Kidney tubule cell (primary cell): ENCODE measurements around the gene AIRE.
"Not testable (repeated sequence)": the region's sequence is repeated elsewhere in the genome, so short reads cannot be mapped to it uniquely, and the experiment has no call there.

ENCODE experiments used
- DNase-seq: peaks from one replicate; pipeline ENCODE4 v3.0.0-alpha.2; 2018; ENCODE audit warnings: low spot score

The AIRE gene

GRCh38 chr21:44285138-44285992, at the start of gene AIRE:
Gene AIRE (plus strand): TSS chr21:44285876. CDS start chr21:44286007, 131 bp downstream.
- DNase-seq = peak; percentile 68

DNA sequence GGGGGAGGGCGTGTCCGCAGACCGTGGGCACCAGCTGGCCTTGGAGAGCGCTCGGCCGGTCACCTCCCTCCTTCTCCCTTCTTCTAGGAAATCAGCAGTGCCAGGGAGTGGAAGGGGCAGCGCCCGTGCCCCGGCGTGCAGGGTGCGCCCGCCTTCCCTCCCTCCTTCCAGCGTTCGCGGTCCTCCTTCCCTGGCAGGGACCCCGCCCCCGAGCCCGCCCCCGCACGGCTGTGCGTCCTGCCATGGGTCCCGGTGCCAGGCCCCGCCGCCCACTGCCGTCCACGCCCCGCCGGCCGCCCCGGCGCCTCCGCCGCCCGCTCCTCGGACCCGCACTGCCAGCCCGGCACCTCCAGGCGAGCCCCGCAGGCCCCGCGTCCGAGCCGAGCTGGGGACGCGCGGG, 45.3 kb upstream of the AIRE start:
- not testable (repeated sequence) for DNase-seq

- not testable (repeated sequence) for DNase-seq
Measured at GRCh38 chr21:44240842-44241241, 44.8 kb upstream of the AIRE start, which contains the start of gene ICOSLG. Gene ICOSLG (minus strand): TSS chr21:44240943. CDS start chr21:44240817, 126 bp downstream.

DNA sequence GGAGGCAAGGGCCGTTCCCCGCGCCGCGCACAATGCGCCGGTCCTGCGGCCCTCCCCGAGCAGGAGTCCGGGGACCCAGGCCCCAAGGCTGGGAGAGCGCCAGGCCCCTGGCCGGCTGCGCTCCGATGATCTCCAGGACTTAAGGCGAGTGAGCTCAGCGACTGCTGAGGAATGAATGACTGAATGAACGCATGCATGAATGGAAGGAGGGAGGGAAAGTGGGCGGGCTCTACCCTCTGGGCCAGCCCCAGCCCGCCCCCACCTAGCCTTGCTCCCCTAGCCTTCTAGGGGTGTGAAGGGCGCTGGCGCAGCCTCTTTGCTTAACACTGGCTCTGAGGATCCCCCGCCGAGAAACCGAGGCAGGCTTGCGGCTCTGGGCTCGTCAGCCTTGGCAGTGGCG, 44.4 kb upstream of the AIRE start:
- not testable (repeated sequence) for DNase-seq

DNA sequence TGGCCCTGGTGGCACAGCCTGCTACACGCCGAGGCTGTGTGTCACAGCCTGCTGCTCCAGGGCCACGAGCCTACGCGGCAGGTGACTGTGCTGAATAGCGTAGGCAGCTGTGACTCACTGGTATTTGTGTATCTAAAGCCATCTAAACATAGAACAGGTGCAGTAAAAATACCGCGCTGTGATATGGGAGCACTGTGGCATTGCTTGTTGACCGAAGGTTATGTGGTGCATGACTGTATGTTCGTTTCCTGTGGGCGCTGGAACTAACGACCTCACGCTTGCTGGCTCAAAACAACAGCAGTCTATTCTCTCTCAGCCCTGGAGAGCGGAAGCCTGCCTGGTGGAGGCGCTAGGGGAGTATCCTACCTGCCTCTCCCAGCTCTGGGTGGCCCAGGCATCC, 41.7 kb upstream of the AIRE start:
- not testable (repeated sequence) for DNase-seq

GRCh38 chr21:44247904-44248303, 37.8 kb upstream of the AIRE start:
- DNase-seq = not testable (repeated sequence)

DNA sequence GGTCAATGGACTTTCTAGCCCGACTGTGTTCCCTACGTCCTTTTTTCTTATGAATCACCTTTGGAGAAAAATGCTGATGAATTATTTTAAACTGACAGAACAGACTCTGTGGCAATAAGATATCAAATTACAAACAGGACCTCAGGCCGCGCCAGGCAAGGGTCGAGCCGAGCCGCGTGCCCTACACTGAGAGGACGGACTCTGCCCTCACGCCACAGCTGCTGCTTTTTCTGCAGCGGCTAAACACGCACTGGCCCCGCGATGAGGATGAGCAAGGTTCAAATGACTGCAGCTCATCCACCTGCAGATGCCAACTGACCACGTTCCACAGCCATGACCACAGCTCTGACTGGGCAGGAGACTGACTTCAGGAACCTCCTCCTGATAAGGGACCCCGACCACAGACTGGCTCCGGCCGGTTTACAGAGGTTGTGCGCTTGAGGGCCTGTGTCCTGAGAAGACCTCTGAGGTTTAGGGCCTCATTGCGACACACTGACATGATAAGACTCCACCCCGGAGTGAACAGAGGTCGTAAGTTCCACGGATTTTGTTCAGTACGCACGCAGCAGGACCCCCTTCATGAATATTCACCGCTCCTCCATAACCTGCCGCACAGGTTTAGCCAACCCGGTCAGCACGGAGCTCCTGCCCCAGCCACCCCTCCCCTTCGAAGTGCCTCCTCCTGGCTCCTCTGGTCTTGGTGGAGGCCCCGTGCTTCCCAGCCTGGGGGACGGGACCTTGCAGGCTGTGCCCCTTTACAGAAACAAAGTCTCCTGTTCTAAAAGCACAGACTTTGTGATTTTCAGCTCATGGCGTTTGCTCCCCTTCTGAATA, 36.3 kb upstream of the AIRE start:
- DNase-seq = not testable (repeated sequence)

DNA sequence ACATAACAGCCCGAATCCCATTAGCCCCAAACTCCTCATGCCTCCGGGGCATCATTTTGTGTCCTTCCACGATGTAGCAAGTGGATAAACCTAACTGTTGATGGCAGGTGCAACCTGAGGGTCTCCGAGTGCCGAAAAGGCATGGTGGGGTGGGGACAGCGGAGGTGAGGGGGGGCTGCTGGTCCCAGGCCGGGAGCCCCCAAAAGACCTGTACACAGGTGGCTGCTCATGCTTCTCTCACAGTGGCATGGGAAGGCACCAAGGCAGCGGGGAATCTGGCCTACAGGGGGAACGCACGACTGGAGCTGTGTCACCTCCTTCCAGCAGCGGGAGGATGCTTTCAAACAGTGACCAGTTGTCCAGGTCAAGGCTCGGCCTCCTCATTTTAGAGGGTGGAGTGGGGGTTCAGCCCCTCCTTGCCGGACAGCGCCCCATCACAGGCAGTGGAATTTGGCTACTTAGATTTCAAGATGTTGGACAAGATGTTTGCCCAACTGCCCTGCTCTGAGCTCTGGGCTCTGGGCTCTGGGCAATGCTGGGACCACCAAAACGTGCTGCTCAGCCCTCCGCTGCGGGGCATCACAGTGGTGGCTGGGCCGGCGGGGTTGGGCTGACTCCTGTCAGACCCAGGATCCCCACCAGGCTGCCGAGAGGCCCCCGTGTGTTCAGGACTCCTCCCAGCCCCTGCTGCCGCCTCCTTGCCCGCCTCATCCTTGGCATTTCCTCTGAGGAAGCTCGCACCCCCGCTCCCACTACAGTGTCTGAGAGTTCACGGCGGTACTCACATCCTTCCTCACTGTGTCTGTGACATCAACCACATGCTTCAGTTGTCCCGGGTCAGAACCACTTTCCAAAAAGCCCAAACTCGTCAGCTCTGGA, 31.6 kb upstream of the AIRE start:
- no peak for DNase-seq

DNA sequence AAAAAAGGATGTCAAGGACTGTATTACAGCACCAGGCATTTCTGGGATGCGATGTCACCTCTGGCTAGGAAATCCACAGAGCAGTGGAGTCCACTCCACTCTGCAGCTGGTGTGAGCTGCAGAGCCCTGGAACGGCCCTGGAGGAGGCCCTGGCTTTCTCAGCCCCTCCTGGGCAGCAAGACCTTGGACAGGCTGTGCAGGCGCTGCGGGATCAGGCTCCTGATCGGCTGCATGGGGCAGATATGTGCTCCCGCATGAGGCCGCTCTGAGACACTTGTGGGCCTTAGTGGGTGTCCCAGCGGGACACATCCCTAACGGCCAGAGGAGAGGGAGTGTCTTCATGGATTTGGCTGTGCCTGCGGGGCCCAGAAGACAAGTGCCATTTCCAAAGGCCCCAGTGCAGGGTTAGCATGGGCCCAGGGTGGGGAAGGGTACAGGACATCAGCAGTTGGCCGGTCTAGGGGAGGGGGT, 30.1 kb upstream of the AIRE start:
- DNase-seq = peak; percentile 8

GRCh38 chr21:44258056-44258725, 27.5 kb upstream of the AIRE start:
- DNase-seq = no peak

DNA sequence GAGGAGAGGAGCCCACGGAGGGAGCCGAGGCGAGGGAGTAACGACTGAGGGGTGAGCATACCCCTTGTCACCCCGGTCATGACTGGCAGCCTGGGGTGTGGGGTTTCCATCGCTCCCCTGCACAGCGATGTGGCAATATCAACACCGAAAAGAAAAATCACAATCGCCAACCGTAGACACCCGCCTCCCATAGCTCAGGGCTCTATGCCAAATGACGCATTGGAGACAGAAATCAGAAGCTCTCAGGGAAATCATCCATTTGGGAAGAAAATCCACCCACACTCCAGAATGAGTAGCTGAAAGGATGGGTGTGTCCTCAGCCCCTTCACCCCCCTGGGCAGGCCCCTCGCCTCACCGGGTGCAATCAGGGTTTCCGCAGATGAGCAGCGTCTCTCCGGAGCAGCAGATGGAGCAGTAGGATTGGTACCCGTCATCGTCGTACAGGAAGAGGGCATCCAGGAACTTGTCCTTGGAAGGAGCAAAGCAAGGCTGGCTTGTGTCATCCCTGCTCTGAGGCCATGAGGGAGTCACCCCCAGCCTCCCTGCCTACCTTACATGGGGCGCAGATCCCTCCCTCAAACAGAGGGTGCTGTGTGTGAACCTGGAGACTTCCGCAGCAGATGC, 26.5 kb upstream of the AIRE start:
- DNase-seq = no peak

- DNase-seq = no peak
Measured at GRCh38 chr21:44260066-44260465, 25.6 kb upstream of the AIRE start.

GRCh38 chr21:44260791-44261631, 24.7 kb upstream of the AIRE start:
- DNase-seq = no peak

- no peak for DNase-seq
Measured at GRCh38 chr21:44261675-44262295, 23.9 kb upstream of the AIRE start, which contains the start of gene DNMT3L. Gene DNMT3L (minus strand): TSS chr21:44261897. CDS start chr21:44261259, 638 bp downstream.

GRCh38 chr21:44262338-44263056, 23.2 kb upstream of the AIRE start:
- no peak for DNase-seq

DNA sequence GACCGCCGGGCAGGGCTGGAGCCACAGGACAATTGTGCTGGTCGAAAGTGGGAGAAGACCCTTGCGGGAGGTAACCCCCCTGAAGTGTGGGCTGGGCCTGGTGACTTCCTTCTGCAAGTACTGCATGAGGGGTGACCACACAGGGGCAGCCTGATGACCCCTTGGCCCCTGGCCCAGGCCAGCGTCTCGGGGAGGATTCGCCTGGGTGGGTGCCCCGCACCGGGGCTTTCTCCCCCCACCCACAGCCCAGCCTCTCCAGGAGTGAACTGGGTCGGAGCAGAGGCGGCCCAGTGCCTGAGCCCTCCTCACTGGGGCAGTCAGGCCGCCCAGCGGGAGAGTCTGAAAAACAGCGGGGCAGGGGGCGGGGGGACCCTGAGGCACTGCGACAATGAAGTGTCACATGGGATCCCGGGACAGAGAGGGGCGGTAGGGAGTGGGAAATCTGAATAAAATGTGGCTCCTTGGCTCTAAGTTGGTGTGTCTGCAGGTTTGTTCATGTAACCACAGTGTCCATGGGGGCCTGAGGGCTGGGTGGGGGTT, 22.4 kb upstream of the AIRE start:
- DNase-seq = no peak

DNA sequence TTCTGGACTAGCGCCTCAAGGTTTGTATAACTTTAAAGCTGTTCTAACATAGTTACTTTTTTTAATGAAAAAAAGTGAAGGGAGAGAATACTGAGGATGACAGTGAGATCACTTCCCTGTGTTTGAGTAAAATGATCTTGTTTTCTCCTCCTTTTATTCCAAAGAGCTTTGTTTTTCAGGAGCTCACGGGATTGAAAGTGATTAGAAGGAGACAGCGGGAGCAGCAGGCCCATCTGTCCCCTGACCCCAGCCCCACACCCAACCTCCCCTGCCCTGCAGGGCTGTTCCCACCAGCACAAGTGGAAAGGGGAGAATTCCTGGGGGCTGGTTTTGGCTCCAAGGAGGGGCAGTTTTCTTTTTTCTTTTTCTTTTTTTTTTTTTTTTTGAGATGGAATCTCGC, 21.9 kb upstream of the AIRE start:
- no peak for DNase-seq

- DNase-seq = no peak
Measured at GRCh38 chr21:44265734-44266270, 19.9 kb upstream of the AIRE start.
